ENCODE measurements around the gene CDH20.

DNA sequence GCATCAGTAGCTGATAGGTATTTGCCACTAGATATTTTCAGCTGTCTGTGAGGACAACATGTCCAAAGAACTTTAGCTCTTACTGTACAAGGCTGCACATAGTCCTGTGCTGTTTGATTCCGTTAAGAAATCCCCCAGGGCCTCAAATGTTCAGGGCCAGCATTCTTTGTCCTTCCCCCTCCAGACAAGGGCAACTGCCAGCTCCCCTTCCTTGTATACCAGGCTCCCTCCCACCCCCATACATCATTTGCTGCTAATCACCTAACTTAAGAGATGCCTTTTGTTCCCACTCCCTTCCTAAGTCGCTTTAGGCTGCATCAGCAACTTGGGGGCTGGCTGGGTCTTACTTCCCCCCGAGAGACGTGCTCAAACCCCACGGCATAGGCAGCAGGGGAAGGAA lies 138.7 kb downstream of the CDH20 start:
- TF ChIP-seq BHLHE40 (IDR thresholded peaks at IDR 0.05; ENCODE audit: low read depth, low read length) (no peak), POLR2A (IDR thresholded peaks at IDR 0.05; ENCODE audit: low read depth, low read length) (no peak), RAD21 (IDR thresholded peaks at IDR 0.05; ENCODE audit: low read length) (no peak), CEBPB (IDR thresholded peaks at IDR 0.05; ENCODE audit: low read depth, low read length) (no peak), FOS (IDR thresholded peaks at IDR 0.05; ENCODE audit: low read depth, low read length) (no peak), RCOR1 (IDR thresholded peaks at IDR 0.05; ENCODE audit: insufficient replicate concordance, low read length) (no peak), SMC3 (IDR thresholded peaks at IDR 0.05; ENCODE audit: low read depth, low read length) (no peak), CHD1 (IDR thresholded peaks at IDR 0.05; ENCODE audit: low read depth, low read length) (no peak), MAZ (IDR thresholded peaks at IDR 0.05; ENCODE audit: borderline replicate concordance, low read depth, low read length) (no peak), NFE2L2 (IDR thresholded peaks at IDR 0.05; ENCODE audit: low read depth, low read length) (no peak), MXI1 (IDR thresholded peaks at IDR 0.05; ENCODE audit: borderline replicate concordance, low read depth, low read length) (no peak)
- TF ChIP-seq, protein P1, sequence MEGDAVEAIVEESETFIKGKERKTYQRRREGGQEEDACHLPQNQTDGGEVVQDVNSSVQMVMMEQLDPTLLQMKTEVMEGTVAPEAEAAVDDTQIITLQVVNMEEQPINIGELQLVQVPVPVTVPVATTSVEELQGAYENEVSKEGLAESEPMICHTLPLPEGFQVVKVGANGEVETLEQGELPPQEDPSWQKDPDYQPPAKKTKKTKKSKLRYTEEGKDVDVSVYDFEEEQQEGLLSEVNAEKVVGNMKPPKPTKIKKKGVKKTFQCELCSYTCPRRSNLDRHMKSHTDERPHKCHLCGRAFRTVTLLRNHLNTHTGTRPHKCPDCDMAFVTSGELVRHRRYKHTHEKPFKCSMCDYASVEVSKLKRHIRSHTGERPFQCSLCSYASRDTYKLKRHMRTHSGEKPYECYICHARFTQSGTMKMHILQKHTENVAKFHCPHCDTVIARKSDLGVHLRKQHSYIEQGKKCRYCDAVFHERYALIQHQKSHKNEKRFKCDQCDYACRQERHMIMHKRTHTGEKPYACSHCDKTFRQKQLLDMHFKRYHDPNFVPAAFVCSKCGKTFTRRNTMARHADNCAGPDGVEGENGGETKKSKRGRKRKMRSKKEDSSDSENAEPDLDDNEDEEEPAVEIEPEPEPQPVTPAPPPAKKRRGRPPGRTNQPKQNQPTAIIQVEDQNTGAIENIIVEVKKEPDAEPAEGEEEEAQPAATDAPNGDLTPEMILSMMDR (conservative IDR thresholded peaks at IDR 0.05; ENCODE audit: low read depth, low read length): no peak
- TF ChIP-seq, protein P2, sequence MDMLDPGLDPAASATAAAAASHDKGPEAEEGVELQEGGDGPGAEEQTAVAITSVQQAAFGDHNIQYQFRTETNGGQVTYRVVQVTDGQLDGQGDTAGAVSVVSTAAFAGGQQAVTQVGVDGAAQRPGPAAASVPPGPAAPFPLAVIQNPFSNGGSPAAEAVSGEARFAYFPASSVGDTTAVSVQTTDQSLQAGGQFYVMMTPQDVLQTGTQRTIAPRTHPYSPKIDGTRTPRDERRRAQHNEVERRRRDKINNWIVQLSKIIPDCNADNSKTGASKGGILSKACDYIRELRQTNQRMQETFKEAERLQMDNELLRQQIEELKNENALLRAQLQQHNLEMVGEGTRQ (IDR thresholded peaks at IDR 0.05; ENCODE audit: low read depth, low read length): no peak
